GM12878 (cell line): ENCODE measurements around the gene SOCS1. TPM values are rescaled to one million over a fixed set of nuclear protein-coding genes. Genes with fewer than 3 reads are reported as not detected.

ENCODE experiments used
- CREB1 ChIP-seq: IDR thresholded peaks from 2 replicates; pipeline ENCODE4 v1.6.1; 2012; ENCODE audit warnings: low read depth, mild to moderate bottlenecking, inconsistent platforms
- ETV6 ChIP-seq, 2 experiments: fragments of 450-650 bp in 1 of 2; IDR thresholded peaks in 1 of 2; conservative IDR thresholded peaks in 1 of 2; 2 replicates each; pipeline ENCODE4 v1.6.1; 2014; ENCODE audit warnings: antibody characterized with exemption in 1 of 2, borderline replicate concordance in 1 of 2, low read depth in 1 of 2, mild to moderate bottlenecking in 1 of 2, moderate library complexity in 1 of 2
- GATAD2B ChIP-seq: fragments of 450-650 bp; conservative IDR thresholded peaks from 2 replicates; pipeline ENCODE4 v1.6.1; 2017; ENCODE audit warnings: low read depth, mild to moderate bottlenecking, moderate library complexity
- HCFC1 ChIP-seq: fragments of 150-350 bp; IDR thresholded peaks from 2 replicates; pipeline ENCODE4 v1.6.1; 2014; ENCODE audit warnings: low read length
- NFIC ChIP-seq: IDR thresholded peaks from 2 replicates; pipeline ENCODE4 v1.6.1; 2012; ENCODE audit warnings: low read depth, mild to moderate bottlenecking, inconsistent platforms, low read length, moderate library complexity
- PAX8 ChIP-seq: fragments of 450-650 bp; IDR thresholded peaks from 2 replicates; pipeline ENCODE4 v1.6.1; 2017; ENCODE audit warnings: mild to moderate bottlenecking, moderate library complexity
- RAD51 ChIP-seq: fragments of 450-650 bp; IDR thresholded peaks from 2 replicates; pipeline ENCODE4 v1.6.1; 2016; ENCODE audit warnings: moderate library complexity, mild to moderate bottlenecking, inconsistent platforms
- STAT1 ChIP-seq: fragments of 450-650 bp; conservative IDR thresholded peaks from 2 replicates; pipeline ENCODE4 v1.6.1; 2014; ENCODE audit warnings: antibody characterized with exemption, mild to moderate bottlenecking
- SUPT20H ChIP-seq: IDR thresholded peaks from 2 replicates; pipeline ENCODE4 v1.6.1; 2011; ENCODE audit warnings: low read depth, mild to moderate bottlenecking, low read length, moderate library complexity, borderline replicate concordance; ENCODE audit not compliant: control insufficient read depth
- polyA plus RNA-seq, 11 experiments: library from polyadenylated mRNA; depleted of rRNA in 4 of 11; unstranded in 6 of 11; stranded (reverse) in 5 of 11; fragments of >200 nt; fragmentation: Nextera tagmentation in 4 of 11; fragmentation: Illumina TruSeq in 1 of 11; extraction: Ambion mirVana in 4 of 11; extraction: Trizol in 1 of 11; gene quantifications; 1 replicate in 1 of 11; 2 replicates in 10 of 11; pipeline versions ENCODE4 v1.2.1 to v1.2.3, GENCODE V29; 2011 to 2016; ENCODE audit warnings: inconsistent platforms in 2 of 11, missing spikeins in 2 of 11, low read depth in 1 of 11
- total RNA-seq, 4 experiments: library from RNA; depleted of rRNA in 3 of 4; stranded (reverse); fragments of >200 nt in 3 of 4; fragmentation: Illumina TruSeq in 1 of 4; extraction: Trizol in 1 of 4; gene quantifications; 2 replicates each; pipeline versions ENCODE4 v1.2.1 to v1.2.3, GENCODE V29; 2013 to 2021
- TF ChIP-seq, protein P1 (sequence below): IDR thresholded peaks from 2 replicates; pipeline ENCODE4 v1.6.1; 2012; ENCODE audit warnings: improper control_type of control experiment, low read depth, low read length; ENCODE audit not compliant: insufficient replicate concordance
- TF ChIP-seq, protein P2 (sequence below): fragments of 450-650 bp; IDR thresholded peaks from 2 replicates; pipeline ENCODE4 v1.6.1; 2017; ENCODE audit warnings: mild to moderate bottlenecking, low read depth, inconsistent platforms; ENCODE audit not compliant: poor library complexity, severe bottlenecking
- TF ChIP-seq, protein P3 (sequence below): fragments of 150-350 bp; IDR thresholded peaks from 2 replicates; pipeline ENCODE4 v1.6.1; 2014; ENCODE audit warnings: mild to moderate bottlenecking, low read depth, low read length
- TF ChIP-seq, protein P4 (sequence below): IDR thresholded peaks from 2 replicates; pipeline ENCODE4 v1.6.1; 2011; ENCODE audit warnings: low read depth, mild to moderate bottlenecking, low read length, moderate library complexity, borderline replicate concordance; ENCODE audit errors: extremely low read depth
- TF ChIP-seq, protein P5 (sequence below): IDR thresholded peaks from 2 replicates; pipeline ENCODE4 v1.6.1; 2011; ENCODE audit warnings: borderline replicate concordance, low read depth, mild to moderate bottlenecking, moderate library complexity, mixed read lengths, low read length; ENCODE audit not compliant: insufficient read depth; ENCODE audit errors: extremely low read length
- TF ChIP-seq, protein P6 (sequence below): fragments of 450-650 bp; IDR thresholded peaks from 2 replicates; pipeline ENCODE4 v1.6.1; 2016; ENCODE audit warnings: mild to moderate bottlenecking

Gene SOCS1
- total and polyA plus RNA-seq, 10 of the 15 experiments (the other 5 are each of a cell fraction or from before 2014, with no cell fraction given) = 0.42 to 39.8 (median 11.2) TPM

DNA sequence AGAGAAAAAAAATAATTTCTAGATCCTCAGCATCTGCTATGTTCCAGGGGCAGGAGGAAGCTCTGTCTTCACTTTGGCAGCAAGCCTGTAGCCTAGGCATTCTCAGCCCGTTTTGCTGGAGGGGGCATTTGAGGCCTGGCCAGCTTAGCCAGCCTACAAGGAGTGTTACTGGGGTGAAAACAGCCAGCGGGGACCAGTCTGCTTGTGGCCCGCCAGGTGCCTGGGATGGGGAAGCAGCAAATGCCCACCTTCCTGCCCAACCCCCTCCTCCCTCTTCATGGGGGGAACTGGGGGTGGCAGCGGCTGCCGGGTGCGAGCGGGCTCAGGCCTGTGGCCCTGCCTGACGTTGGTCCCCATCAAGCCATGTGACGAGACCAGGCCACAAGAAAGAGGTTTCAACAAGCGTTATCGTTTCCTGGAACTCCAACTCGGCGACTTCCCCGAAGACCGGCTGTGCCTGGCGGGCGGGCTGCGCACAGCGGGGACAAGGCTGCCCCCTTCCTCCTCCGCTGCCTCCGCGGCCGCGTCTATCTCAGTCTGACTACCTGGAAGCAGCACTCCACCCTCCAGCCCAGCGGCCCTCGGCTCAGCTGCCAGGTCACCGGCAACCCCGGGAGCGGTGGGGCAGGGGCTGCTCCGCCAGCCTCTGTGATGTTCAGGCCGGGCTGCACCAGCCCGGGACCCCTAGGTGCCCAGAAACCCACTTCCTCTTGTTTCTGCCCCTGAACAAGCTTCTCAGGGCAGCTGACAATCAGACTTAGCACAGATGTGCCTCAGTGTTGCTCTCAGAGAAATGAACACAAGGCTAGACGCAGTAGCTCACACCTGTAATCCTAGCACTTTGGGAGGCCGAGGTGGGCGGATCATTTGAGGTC is 22.9 kb downstream of the SOCS1 start (continued):
- TF ChIP-seq, protein P1, sequence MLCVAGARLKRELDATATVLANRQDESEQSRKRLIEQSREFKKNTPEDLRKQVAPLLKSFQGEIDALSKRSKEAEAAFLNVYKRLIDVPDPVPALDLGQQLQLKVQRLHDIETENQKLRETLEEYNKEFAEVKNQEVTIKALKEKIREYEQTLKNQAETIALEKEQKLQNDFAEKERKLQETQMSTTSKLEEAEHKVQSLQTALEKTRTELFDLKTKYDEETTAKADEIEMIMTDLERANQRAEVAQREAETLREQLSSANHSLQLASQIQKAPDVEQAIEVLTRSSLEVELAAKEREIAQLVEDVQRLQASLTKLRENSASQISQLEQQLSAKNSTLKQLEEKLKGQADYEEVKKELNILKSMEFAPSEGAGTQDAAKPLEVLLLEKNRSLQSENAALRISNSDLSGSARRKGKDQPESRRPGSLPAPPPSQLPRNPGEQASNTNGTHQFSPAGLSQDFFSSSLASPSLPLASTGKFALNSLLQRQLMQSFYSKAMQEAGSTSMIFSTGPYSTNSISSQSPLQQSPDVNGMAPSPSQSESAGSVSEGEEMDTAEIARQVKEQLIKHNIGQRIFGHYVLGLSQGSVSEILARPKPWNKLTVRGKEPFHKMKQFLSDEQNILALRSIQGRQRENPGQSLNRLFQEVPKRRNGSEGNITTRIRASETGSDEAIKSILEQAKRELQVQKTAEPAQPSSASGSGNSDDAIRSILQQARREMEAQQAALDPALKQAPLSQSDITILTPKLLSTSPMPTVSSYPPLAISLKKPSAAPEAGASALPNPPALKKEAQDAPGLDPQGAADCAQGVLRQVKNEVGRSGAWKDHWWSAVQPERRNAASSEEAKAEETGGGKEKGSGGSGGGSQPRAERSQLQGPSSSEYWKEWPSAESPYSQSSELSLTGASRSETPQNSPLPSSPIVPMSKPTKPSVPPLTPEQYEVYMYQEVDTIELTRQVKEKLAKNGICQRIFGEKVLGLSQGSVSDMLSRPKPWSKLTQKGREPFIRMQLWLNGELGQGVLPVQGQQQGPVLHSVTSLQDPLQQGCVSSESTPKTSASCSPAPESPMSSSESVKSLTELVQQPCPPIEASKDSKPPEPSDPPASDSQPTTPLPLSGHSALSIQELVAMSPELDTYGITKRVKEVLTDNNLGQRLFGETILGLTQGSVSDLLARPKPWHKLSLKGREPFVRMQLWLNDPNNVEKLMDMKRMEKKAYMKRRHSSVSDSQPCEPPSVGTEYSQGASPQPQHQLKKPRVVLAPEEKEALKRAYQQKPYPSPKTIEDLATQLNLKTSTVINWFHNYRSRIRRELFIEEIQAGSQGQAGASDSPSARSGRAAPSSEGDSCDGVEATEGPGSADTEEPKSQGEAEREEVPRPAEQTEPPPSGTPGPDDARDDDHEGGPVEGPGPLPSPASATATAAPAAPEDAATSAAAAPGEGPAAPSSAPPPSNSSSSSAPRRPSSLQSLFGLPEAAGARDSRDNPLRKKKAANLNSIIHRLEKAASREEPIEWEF = no peak
- TF ChIP-seq, protein P2, sequence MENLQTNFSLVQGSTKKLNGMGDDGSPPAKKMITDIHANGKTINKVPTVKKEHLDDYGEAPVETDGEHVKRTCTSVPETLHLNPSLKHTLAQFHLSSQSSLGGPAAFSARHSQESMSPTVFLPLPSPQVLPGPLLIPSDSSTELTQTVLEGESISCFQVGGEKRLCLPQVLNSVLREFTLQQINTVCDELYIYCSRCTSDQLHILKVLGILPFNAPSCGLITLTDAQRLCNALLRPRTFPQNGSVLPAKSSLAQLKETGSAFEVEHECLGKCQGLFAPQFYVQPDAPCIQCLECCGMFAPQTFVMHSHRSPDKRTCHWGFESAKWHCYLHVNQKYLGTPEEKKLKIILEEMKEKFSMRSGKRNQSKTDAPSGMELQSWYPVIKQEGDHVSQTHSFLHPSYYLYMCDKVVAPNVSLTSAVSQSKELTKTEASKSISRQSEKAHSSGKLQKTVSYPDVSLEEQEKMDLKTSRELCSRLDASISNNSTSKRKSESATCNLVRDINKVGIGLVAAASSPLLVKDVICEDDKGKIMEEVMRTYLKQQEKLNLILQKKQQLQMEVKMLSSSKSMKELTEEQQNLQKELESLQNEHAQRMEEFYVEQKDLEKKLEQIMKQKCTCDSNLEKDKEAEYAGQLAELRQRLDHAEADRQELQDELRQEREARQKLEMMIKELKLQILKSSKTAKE = no peak
- TF ChIP-seq, protein P3, sequence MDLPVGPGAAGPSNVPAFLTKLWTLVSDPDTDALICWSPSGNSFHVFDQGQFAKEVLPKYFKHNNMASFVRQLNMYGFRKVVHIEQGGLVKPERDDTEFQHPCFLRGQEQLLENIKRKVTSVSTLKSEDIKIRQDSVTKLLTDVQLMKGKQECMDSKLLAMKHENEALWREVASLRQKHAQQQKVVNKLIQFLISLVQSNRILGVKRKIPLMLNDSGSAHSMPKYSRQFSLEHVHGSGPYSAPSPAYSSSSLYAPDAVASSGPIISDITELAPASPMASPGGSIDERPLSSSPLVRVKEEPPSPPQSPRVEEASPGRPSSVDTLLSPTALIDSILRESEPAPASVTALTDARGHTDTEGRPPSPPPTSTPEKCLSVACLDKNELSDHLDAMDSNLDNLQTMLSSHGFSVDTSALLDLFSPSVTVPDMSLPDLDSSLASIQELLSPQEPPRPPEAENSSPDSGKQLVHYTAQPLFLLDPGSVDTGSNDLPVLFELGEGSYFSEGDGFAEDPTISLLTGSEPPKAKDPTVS = no peak
- TF ChIP-seq, protein P4, sequence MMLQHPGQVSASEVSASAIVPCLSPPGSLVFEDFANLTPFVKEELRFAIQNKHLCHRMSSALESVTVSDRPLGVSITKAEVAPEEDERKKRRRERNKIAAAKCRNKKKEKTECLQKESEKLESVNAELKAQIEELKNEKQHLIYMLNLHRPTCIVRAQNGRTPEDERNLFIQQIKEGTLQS = no peak
- TF ChIP-seq, protein P5, sequence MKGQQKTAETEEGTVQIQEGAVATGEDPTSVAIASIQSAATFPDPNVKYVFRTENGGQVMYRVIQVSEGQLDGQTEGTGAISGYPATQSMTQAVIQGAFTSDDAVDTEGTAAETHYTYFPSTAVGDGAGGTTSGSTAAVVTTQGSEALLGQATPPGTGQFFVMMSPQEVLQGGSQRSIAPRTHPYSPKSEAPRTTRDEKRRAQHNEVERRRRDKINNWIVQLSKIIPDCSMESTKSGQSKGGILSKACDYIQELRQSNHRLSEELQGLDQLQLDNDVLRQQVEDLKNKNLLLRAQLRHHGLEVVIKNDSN = no peak
- TF ChIP-seq STAT1 (no peak), CREB1 (peak; percentile 58), NFIC (no peak; the same call in 1 of the 2 replicates), SUPT20H (no peak), GATAD2B (no peak; the same call in 1 of the 2 replicates), PAX8 (no peak), RAD51 (0 out of 2 replicates have a peak, but pooled peaks have one; percentile 45), ETV6 (conservative IDR thresholded peaks at IDR 0.05 in 1 of 2, IDR thresholded peaks at IDR 0.05 in 1 of 2; ENCODE audit: borderline replicate concordance in 1 of 2, low read depth in 1 of 2) (peak in 1 of 2 experiments; percentile 86; a peak in 2 of 4 replicates), HCFC1 (no peak)
- TF ChIP-seq, protein P6, sequence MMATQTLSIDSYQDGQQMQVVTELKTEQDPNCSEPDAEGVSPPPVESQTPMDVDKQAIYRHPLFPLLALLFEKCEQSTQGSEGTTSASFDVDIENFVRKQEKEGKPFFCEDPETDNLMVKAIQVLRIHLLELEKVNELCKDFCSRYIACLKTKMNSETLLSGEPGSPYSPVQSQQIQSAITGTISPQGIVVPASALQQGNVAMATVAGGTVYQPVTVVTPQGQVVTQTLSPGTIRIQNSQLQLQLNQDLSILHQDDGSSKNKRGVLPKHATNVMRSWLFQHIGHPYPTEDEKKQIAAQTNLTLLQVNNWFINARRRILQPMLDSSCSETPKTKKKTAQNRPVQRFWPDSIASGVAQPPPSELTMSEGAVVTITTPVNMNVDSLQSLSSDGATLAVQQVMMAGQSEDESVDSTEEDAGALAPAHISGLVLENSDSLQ = no peak
